ENCODE measurements around the gene FOXP2.

Gene FOXP2

GRCh38 chr7:114722562-114722961 is 307.9 kb downstream of the FOXP2 start:
- no peak for TF ChIP-seq CTCF (IDR thresholded peaks at IDR 0.05; ENCODE audit: low read depth, low read length)
- no peaks in the 10 kb centered on the region for H3K4me1 ChIP-seq
- no peak overlapping the region for H3K4me3 ChIP-seq (ENCODE audit: low read depth, low read length)
- no peaks in the 10 kb centered on the region for H3K9me3 ChIP-seq
- no peaks in the 10 kb centered on the region for H3K36me3 ChIP-seq
- H3K27me3 ChIP-seq, result no peaks in the 10 kb centered on the region
- no peak for DNase-seq

GRCh38 chr7:114723308-114723707 is 308.7 kb downstream of the FOXP2 start:
- Histone ChIP-seq H3K9me3 (no peaks in the 10 kb centered on the region), H3K4me3 (ENCODE audit: low read depth, low read length) (no peak overlapping the region), H3K36me3 (no peaks in the 10 kb centered on the region), H3K4me1 (no peaks in the 10 kb centered on the region), H3K27me3 (no peaks in the 10 kb centered on the region)
- no peak for TF ChIP-seq CTCF (IDR thresholded peaks at IDR 0.05; ENCODE audit: low read depth, low read length)
- DNase-seq, result no peak

GRCh38 chr7:114740095-114740494 is 325.5 kb downstream of the FOXP2 start:
- no peaks in the 10 kb centered on the region for H3K9me3 ChIP-seq
- no peak for DNase-seq
- no peak for TF ChIP-seq CTCF (IDR thresholded peaks at IDR 0.05; ENCODE audit: low read depth, low read length)

GRCh38 chr7:114740941-114741340 is 326.3 kb downstream of the FOXP2 start:
- Histone ChIP-seq H3K9me3 (no peaks in the 10 kb centered on the region), H3K4me1 (no peaks in the 10 kb centered on the region), H3K27me3 (no peaks in the 10 kb centered on the region), H3K4me3 (ENCODE audit: low read depth, low read length) (no peak overlapping the region), H3K36me3 (no peaks in the 10 kb centered on the region)
- TF ChIP-seq CTCF (IDR thresholded peaks at IDR 0.05; ENCODE audit: low read depth, low read length), result no peak
- DNase-seq, result no peak

More at GRCh38 chr7:114740095-114740494, 325.5 kb downstream of the FOXP2 start:
- H3K4me1 ChIP-seq, result no peaks in the 10 kb centered on the region
- H3K27me3 ChIP-seq, result no peaks in the 10 kb centered on the region
- H3K36me3 ChIP-seq, result no peaks in the 10 kb centered on the region
- no peak overlapping the region for H3K4me3 ChIP-seq (ENCODE audit: low read depth, low read length)

- H3K36me3 ChIP-seq, result no peaks in the 10 kb centered on the region
- H3K9me3 ChIP-seq, result no peaks in the 10 kb centered on the region
- H3K4me1 ChIP-seq, result no peaks in the 10 kb centered on the region
- no peak for DNase-seq
- no peak overlapping the region for H3K4me3 ChIP-seq (ENCODE audit: low read depth, low read length)
- H3K27me3 ChIP-seq, result no peaks in the 10 kb centered on the region
- TF ChIP-seq CTCF (IDR thresholded peaks at IDR 0.05; ENCODE audit: low read depth, low read length), result no peak
Observed at GRCh38 chr7:114741911-114742310, 327.3 kb downstream of the FOXP2 start.
